Breast epithelium (tissue), 4 donors: ENCODE measurements around the gene CFAP54. TPM values are rescaled to one million over a fixed set of nuclear protein-coding genes. Genes with fewer than 3 reads are reported as not detected.

ENCODE experiments used
- DNase-seq, 2 donors: peaks; one replicate each; pipeline ENCODE4 v3.0.0-alpha.2; 2019; ENCODE audit warnings: low spot score in 2 of 2
- H3K27ac ChIP-seq, 2 donors: fragments of 200-600 bp; sonication (generic) in 1 of 2; one replicate each; pipeline ENCODE4 v1.5.1; 2016 to 2019; ENCODE audit warnings: mild to moderate bottlenecking in 1 of 2
- H3K27me3 ChIP-seq, 2 donors: fragments of 200-600 bp; sonication (generic) in 1 of 2; one replicate each; pipeline versions ENCODE4 v1.5.1 to v1.6.0; 2017 to 2019; ENCODE audit warnings: control low read depth in 1 of 2, mild to moderate bottlenecking in 1 of 2
- H3K36me3 ChIP-seq: fragments of 200-600 bp; one replicate; pipeline ENCODE4 v1.5.1; 2019
- H3K4me1 ChIP-seq, 2 donors: fragments of 200-600 bp; sonication (generic); one replicate each; pipeline ENCODE4 v1.5.1; 2016 to 2019; ENCODE audit warnings: control low read depth in 1 of 2
- H3K4me3 ChIP-seq, 3 donors: fragments of 200-600 bp; sonication (generic); 1 replicate in 2 of 3; 2 replicates in 1 of 3; pipeline ENCODE4 v1.5.1; 2016 to 2019; ENCODE audit warnings: mild to moderate bottlenecking in 3 of 3, moderate library complexity in 2 of 3
- H3K9me3 ChIP-seq, 2 donors: fragments of 200-600 bp; sonication (generic) in 1 of 2; one replicate each; pipeline ENCODE4 v1.5.1; 2016 to 2019; ENCODE audit warnings: control low read depth in 1 of 2
- POLR2A ChIP-seq: fragments of 450-650 bp; IDR thresholded peaks from one replicate; pipeline ENCODE4 v1.6.1; 2016; ENCODE audit warnings: antibody characterized with exemption, mild to moderate bottlenecking, moderate library complexity
- POLR2AphosphoS5 ChIP-seq, 3 donors: sonication (generic); formaldehyde crosslinking; IDR thresholded peaks; one replicate each; pipeline ENCODE4 v1.6.1; 2017; ENCODE audit warnings: antibody characterized with exemption in 3 of 3
- intact Hi-C: fragments of 100-400 bp; cut with DNase I; formaldehyde crosslinking; loops from one replicate; pipeline ENCODE4 v1.15.1; 2023; ENCODE audit warnings: low total_unique reads
- total RNA-seq, 3 donors: library from RNA; depleted of rRNA; stranded (reverse); fragments of >200 nt; gene quantifications; one replicate each; pipeline ENCODE4 v1.1.0, GENCODE V29; 2016
- TF ChIP-seq, protein P1 (sequence below), 3 donors: fragments of 450-650 bp; IDR thresholded peaks; one replicate each; pipeline ENCODE4 v1.5.1; 2016 to 2017; ENCODE audit warnings: antibody characterized with exemption in 3 of 3, mild to moderate bottlenecking in 3 of 3, moderate library complexity in 3 of 3

The CFAP54 gene
- total RNA-seq, 3 donors from 2014 or later = 0.48 to 7.3 (median 2.9) TPM

DNA sequence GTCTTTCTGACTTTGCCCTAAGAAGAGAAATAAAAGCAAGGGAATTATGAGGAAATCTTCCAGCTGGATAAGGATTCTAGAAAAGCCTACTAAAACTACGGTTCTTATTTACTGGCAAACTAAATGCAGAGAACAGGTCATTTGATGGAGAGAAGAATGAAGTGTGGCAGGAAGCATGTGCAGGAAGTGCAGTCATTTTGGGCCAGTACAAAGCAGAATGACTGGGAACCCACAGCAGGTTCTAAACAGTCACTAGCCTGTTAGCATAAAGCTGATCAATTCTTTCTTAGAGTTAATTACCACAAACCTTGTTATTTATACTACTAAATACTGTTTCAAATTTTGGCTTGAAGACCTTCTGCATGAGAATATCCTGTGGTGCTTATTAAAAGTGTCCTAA lies 36.7 kb downstream of the CFAP54 start:
- no peak for TF ChIP-seq POLR2AphosphoS5 (IDR thresholded peaks at IDR 0.05)
- TF ChIP-seq POLR2A = no peak
- TF ChIP-seq, protein P1, sequence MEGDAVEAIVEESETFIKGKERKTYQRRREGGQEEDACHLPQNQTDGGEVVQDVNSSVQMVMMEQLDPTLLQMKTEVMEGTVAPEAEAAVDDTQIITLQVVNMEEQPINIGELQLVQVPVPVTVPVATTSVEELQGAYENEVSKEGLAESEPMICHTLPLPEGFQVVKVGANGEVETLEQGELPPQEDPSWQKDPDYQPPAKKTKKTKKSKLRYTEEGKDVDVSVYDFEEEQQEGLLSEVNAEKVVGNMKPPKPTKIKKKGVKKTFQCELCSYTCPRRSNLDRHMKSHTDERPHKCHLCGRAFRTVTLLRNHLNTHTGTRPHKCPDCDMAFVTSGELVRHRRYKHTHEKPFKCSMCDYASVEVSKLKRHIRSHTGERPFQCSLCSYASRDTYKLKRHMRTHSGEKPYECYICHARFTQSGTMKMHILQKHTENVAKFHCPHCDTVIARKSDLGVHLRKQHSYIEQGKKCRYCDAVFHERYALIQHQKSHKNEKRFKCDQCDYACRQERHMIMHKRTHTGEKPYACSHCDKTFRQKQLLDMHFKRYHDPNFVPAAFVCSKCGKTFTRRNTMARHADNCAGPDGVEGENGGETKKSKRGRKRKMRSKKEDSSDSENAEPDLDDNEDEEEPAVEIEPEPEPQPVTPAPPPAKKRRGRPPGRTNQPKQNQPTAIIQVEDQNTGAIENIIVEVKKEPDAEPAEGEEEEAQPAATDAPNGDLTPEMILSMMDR (IDR thresholded peaks at IDR 0.05) = no peak
- no peaks in the 10 kb centered on the region for H3K4me1 ChIP-seq
- no peaks in the 10 kb centered on the region for H3K36me3 ChIP-seq
- no peaks in the 10 kb centered on the region for H3K9me3 ChIP-seq
- no peak overlapping the region for H3K4me3 ChIP-seq
- no peak overlapping the region for H3K27ac ChIP-seq
- no peaks in the 10 kb centered on the region for H3K27me3 ChIP-seq
- intact Hi-C loops = no loop called here
- no peak for DNase-seq

GRCh38 chr12:96529912-96530311 lies 40.5 kb downstream of the CFAP54 start:
- TF ChIP-seq POLR2A = no peak
- no peak overlapping the region for H3K27ac ChIP-seq
- no peaks in the 10 kb centered on the region for H3K27me3 ChIP-seq
- H3K4me3 ChIP-seq = no peak overlapping the region
- no peaks in the 10 kb centered on the region for H3K36me3 ChIP-seq
- H3K4me1 ChIP-seq = no peaks in the 10 kb centered on the region
- no peaks in the 10 kb centered on the region for H3K9me3 ChIP-seq
- no peak for DNase-seq
- intact Hi-C loops = loop anchor here (10.0 kb wide), 1 partner anchor 1085 kb away; no protein-coding TSS in a partner anchor

- intact Hi-C loops = loop anchor here (10.0 kb wide), 1 partner anchor 1090 kb away; no protein-coding TSS in a partner anchor
- no peak for DNase-seq
Measured at GRCh38 chr12:96534339-96534738, 45.0 kb downstream of the CFAP54 start.

DNA sequence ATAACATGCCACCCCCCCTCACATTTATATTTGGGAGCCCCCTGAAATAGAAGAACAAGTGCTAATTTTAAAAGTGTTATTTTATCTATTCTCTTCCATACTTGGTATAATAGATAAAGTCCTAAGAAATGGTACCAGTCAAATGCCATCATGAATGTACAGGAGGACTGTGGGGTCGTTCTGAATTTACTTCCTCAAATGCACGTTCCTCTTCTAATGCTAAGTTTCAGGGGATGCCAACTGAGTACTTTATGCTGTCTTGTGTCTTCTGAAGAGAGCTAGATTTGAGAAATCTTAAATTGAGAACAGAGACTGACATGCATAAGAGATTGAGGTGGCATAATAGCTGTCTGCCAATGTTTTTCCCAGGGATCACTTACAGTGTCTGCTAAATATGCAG lies 59.0 kb downstream of the CFAP54 start:
- intact Hi-C loops = no loop called here
- no peak for TF ChIP-seq POLR2A
- H3K27ac ChIP-seq = no peak overlapping the region
- no peak for DNase-seq
- H3K27me3 ChIP-seq = no peaks in the 10 kb centered on the region
- no peaks in the 10 kb centered on the region for H3K36me3 ChIP-seq
- peaks cover 0 to 4% of the 10 kb centered on the region in 2 donors for H3K9me3 ChIP-seq
- no peaks in the 10 kb centered on the region for H3K4me1 ChIP-seq
- H3K4me3 ChIP-seq = no peak overlapping the region

More at GRCh38 chr12:96534339-96534738, 45.0 kb downstream of the CFAP54 start:
- H3K4me1 ChIP-seq = no peaks in the 10 kb centered on the region
- no peak for TF ChIP-seq POLR2AphosphoS5 (IDR thresholded peaks at IDR 0.05)
- no peak for TF ChIP-seq POLR2A
- TF ChIP-seq, protein P1 (IDR thresholded peaks at IDR 0.05) = no peak
- H3K9me3 ChIP-seq = no peaks in the 10 kb centered on the region
- no peak overlapping the region for H3K27ac ChIP-seq
- no peaks in the 10 kb centered on the region for H3K27me3 ChIP-seq
- no peaks in the 10 kb centered on the region for H3K36me3 ChIP-seq
- H3K4me3 ChIP-seq = no peak overlapping the region

- intact Hi-C loops = no loop called here
- TF ChIP-seq POLR2AphosphoS5 (IDR thresholded peaks at IDR 0.05) = no peak
- no peak for TF ChIP-seq POLR2A
- H3K27me3 ChIP-seq = no peaks in the 10 kb centered on the region
- no peaks in the 10 kb centered on the region for H3K9me3 ChIP-seq
- no peaks in the 10 kb centered on the region for H3K4me1 ChIP-seq
- H3K27ac ChIP-seq = no peak overlapping the region
- no peak overlapping the region for H3K4me3 ChIP-seq
- DNase-seq = no peak
- no peaks in the 10 kb centered on the region for H3K36me3 ChIP-seq
Measured at GRCh38 chr12:96549341-96549740, 60.0 kb downstream of the CFAP54 start.

DNA sequence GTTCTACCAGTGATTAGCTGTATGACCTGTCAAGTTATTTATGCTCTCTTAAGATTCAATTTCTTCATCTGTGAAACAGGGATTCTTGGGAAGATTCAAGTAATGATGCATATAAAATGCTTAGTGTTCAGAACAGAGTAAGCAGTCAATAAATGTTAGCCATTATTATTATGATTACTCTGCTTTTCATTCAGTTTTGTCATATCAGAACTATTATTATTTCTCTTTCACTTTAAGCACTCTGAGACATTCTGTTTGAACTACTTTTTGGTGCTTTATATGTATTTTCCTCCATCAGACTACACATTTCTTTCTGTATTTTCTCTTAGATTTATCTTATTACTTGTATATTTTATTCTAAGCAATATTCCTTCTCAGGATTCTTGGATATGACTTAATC lies 81.2 kb downstream of the CFAP54 start:
- TF ChIP-seq, protein P1 (IDR thresholded peaks at IDR 0.05) = no peak
- no peak for TF ChIP-seq POLR2A
- no peak for TF ChIP-seq POLR2AphosphoS5 (IDR thresholded peaks at IDR 0.05)
- no peaks in the 10 kb centered on the region for H3K4me1 ChIP-seq
- no peak overlapping the region for H3K4me3 ChIP-seq
- no peak overlapping the region for H3K27ac ChIP-seq
- DNase-seq = no peak
- no peaks in the 10 kb centered on the region for H3K36me3 ChIP-seq
- H3K27me3 ChIP-seq = no peaks in the 10 kb centered on the region
- intact Hi-C loops = no loop called here
- no peaks in the 10 kb centered on the region for H3K9me3 ChIP-seq
